ENCODE data around the gene DEPDC5.

DNA sequence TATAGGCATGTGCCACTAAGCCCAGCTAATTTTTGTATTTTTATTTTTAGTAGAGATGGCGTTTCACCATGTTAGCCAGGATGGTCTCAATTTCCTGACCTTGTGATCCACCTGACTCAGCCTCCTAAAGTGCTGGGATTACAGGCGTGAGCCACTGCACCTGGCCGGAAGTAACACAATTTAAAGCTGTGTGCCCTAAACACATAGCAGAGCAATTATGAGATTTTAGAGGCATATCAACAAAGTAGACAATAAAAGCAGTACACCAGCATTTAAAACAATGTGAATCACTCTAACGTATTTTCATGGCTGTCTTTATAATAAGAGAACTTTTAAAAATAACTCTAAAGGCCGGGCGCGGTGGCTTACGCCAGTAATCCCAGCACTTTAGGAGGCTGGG is 46.3 kb upstream of the DEPDC5 start:
- TF ChIP-seq, protein P1, sequence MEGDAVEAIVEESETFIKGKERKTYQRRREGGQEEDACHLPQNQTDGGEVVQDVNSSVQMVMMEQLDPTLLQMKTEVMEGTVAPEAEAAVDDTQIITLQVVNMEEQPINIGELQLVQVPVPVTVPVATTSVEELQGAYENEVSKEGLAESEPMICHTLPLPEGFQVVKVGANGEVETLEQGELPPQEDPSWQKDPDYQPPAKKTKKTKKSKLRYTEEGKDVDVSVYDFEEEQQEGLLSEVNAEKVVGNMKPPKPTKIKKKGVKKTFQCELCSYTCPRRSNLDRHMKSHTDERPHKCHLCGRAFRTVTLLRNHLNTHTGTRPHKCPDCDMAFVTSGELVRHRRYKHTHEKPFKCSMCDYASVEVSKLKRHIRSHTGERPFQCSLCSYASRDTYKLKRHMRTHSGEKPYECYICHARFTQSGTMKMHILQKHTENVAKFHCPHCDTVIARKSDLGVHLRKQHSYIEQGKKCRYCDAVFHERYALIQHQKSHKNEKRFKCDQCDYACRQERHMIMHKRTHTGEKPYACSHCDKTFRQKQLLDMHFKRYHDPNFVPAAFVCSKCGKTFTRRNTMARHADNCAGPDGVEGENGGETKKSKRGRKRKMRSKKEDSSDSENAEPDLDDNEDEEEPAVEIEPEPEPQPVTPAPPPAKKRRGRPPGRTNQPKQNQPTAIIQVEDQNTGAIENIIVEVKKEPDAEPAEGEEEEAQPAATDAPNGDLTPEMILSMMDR (IDR thresholded peaks at IDR 0.05): no peak
- no peak for TF ChIP-seq POLR2A (IDR thresholded peaks at IDR 0.05)
